ENCODE results near the gene SPACA5.
"Not testable (repeated sequence)": the region's sequence is repeated elsewhere in the genome, so short reads cannot be mapped to it uniquely, and the experiment has no call there.

The SPACA5 gene

GRCh38 chrX:48021026-48021900 is 14.5 kb downstream of the SPACA5 start:
- Histone ChIP-seq H3K4me3 (ENCODE audit: low read depth in 1 of 2, low read length in 1 of 2) (peak overlapping the region; percentile 58 to 65), H3K9me3 (no peaks in the 10 kb centered on the region), H3K27me3 (no peaks in the 10 kb centered on the region), H3K4me1 (ENCODE audit: control insufficient read depth in 1 of 2, insufficient read depth in 1 of 2, low read depth in 1 of 2, low read length in 1 of 2) (peaks cover 0 to under 1% of the 10 kb centered on the region in 2 experiments), H3K27ac (peak overlapping the region; percentile 79), H3K36me3 (no peaks in the 10 kb centered on the region)
- TF ChIP-seq CTCF (IDR thresholded peaks at IDR 0.05) = no peak

GRCh38 chrX:48022100-48022499 is 15.3 kb downstream of the SPACA5 start:
- no peaks in the 10 kb centered on the region for H3K9me3 ChIP-seq
- H3K36me3 ChIP-seq = no peaks in the 10 kb centered on the region
- no peak overlapping the region for H3K27ac ChIP-seq
- no peak for TF ChIP-seq CTCF (IDR thresholded peaks at IDR 0.05)
- H3K4me3 ChIP-seq (ENCODE audit: low read depth in 1 of 2, low read length in 1 of 2) = no peak overlapping the region
- H3K4me1 ChIP-seq (ENCODE audit: control insufficient read depth in 1 of 2, insufficient read depth in 1 of 2, low read depth in 1 of 2, low read length in 1 of 2) = peaks cover 0 to 4% of the 10 kb centered on the region in 2 experiments
- H3K27me3 ChIP-seq = no peaks in the 10 kb centered on the region

GRCh38 chrX:48022738-48023137 is 15.9 kb downstream of the SPACA5 start:
- TF ChIP-seq CTCF (IDR thresholded peaks at IDR 0.05) = no peak
- H3K27ac ChIP-seq = no peak overlapping the region
- no peaks in the 10 kb centered on the region for H3K36me3 ChIP-seq
- H3K9me3 ChIP-seq = no peaks in the 10 kb centered on the region
- no peaks in the 10 kb centered on the region for H3K27me3 ChIP-seq
- H3K4me3 ChIP-seq (ENCODE audit: low read depth in 1 of 2, low read length in 1 of 2) = no peak overlapping the region
- peaks cover 0 to 4% of the 10 kb centered on the region in 2 experiments for H3K4me1 ChIP-seq (ENCODE audit: control insufficient read depth in 1 of 2, insufficient read depth in 1 of 2, low read depth in 1 of 2, low read length in 1 of 2)

GRCh38 chrX:48025561-48025960 is 18.8 kb downstream of the SPACA5 start:
- Histone ChIP-seq H3K27ac (peak overlapping the region; percentile 45), H3K9me3 (no peaks in the 10 kb centered on the region), H3K4me1 (ENCODE audit: control insufficient read depth in 1 of 2, insufficient read depth in 1 of 2, low read depth in 1 of 2, low read length in 1 of 2) (peaks cover 0 to 4% of the 10 kb centered on the region in 2 experiments), H3K27me3 (no peaks in the 10 kb centered on the region), H3K36me3 (no peaks in the 10 kb centered on the region), H3K4me3 (ENCODE audit: low read depth in 1 of 2, low read length in 1 of 2) (no peak overlapping the region)
- TF ChIP-seq CTCF (IDR thresholded peaks at IDR 0.05) = peak; percentile 43

GRCh38 chrX:48027545-48027944 is 20.8 kb downstream of the SPACA5 start:
- not testable (repeated sequence) for H3K27me3 ChIP-seq; H3K4me3 ChIP-seq (ENCODE audit: low read depth in 1 of 2, low read length in 1 of 2); H3K36me3 ChIP-seq; H3K4me1 ChIP-seq (ENCODE audit: control insufficient read depth in 1 of 2, insufficient read depth in 1 of 2, low read depth in 1 of 2, low read length in 1 of 2); H3K9me3 ChIP-seq; H3K27ac ChIP-seq

- Histone ChIP-seq H3K9me3 (no peaks in the 10 kb centered on the region), H3K27me3 (no peaks in the 10 kb centered on the region), H3K36me3 (no peaks in the 10 kb centered on the region), H3K4me3 (ENCODE audit: low read depth in 1 of 2, low read length in 1 of 2) (no peak overlapping the region), H3K27ac (no peak overlapping the region), H3K4me1 (ENCODE audit: control insufficient read depth in 1 of 2, insufficient read depth in 1 of 2, low read depth in 1 of 2, low read length in 1 of 2) (peaks cover 0 to 4% of the 10 kb centered on the region in 2 experiments)
- no peak for TF ChIP-seq CTCF (IDR thresholded peaks at IDR 0.05)
Measured at GRCh38 chrX:48028091-48028490, 21.3 kb downstream of the SPACA5 start.

Data from neutrophil (primary cell).